Stomach smooth muscle (tissue), 2 donors: ENCODE measurements around the gene ARPC5.
A peak's percentile ranks its signal among the peaks of the same experiment; 100 is the strongest.

ENCODE experiments used
- H3K27ac ChIP-seq: one replicate; pipeline ENCODE4 v1.7.0; 2013; ENCODE audit warnings: mild to moderate bottlenecking, low read length, inconsistent platforms
- H3K27me3 ChIP-seq, 2 donors: one replicate each; pipeline ENCODE4 v1.7.0; 2013; ENCODE audit warnings: low read length in 2 of 2; ENCODE audit not compliant: insufficient read depth in 2 of 2, control insufficient read depth in 1 of 2
- H3K36me3 ChIP-seq, 2 donors: one replicate each; pipeline ENCODE4 v1.7.0; 2013; ENCODE audit warnings: low read length in 2 of 2; ENCODE audit not compliant: control insufficient read depth in 2 of 2, insufficient read depth in 2 of 2
- H3K4me1 ChIP-seq: one replicate; pipeline ENCODE4 v1.7.0; 2013; ENCODE audit warnings: low read length; ENCODE audit not compliant: control insufficient read depth, insufficient read depth
- H3K4me3 ChIP-seq, 2 donors: one replicate each; pipeline ENCODE4 v1.7.0; 2013; ENCODE audit warnings: low read length in 2 of 2
- H3K9ac ChIP-seq, 2 donors: one replicate each; pipeline ENCODE4 v1.7.0; 2013; ENCODE audit warnings: low read length in 2 of 2, mild to moderate bottlenecking in 1 of 2
- H3K9me3 ChIP-seq, 2 donors: one replicate each; pipeline ENCODE4 v1.7.0; 2013; ENCODE audit warnings: low read length in 2 of 2; ENCODE audit not compliant: control insufficient read depth in 2 of 2
- donor health status: healthy.
- donor health status: Pancreatic carcinoma.

ARPC5 gene

GRCh38 chr1:183598386-183598785 lies 37.2 kb downstream of the ARPC5 start:
- Histone ChIP-seq H3K27ac (peak overlapping the region; percentile 69), H3K36me3 (no peaks in the 10 kb centered on the region), H3K9ac (peak overlapping the region in 1 of 2 donors; percentile 4), H3K9me3 (no peaks in the 10 kb centered on the region), H3K27me3 (no peaks in the 10 kb centered on the region), H3K4me1 (peaks cover 15% of the 10 kb centered on the region), H3K4me3 (peak overlapping the region in 1 of 2 donors; percentile 22)

- H3K36me3 ChIP-seq, result no peaks in the 10 kb centered on the region
- peak overlapping the region; percentile 69 for H3K27ac ChIP-seq
- no peaks in the 10 kb centered on the region for H3K9me3 ChIP-seq
- peak overlapping the region in 1 of 2 donors; percentile 22 for H3K4me3 ChIP-seq
- peaks cover 15% of the 10 kb centered on the region for H3K4me1 ChIP-seq
- peak overlapping the region in 1 of 2 donors; percentile 4 for H3K9ac ChIP-seq
- H3K27me3 ChIP-seq, result no peaks in the 10 kb centered on the region
Observed at GRCh38 chr1:183597656-183598347, 37.8 kb downstream of the ARPC5 start.

- Histone ChIP-seq H3K4me3 (no peak overlapping the region), H3K9me3 (no peaks in the 10 kb centered on the region), H3K4me1 (peaks cover 15% of the 10 kb centered on the region), H3K27me3 (no peaks in the 10 kb centered on the region), H3K9ac (no peak overlapping the region), H3K27ac (no peak overlapping the region), H3K36me3 (no peaks in the 10 kb centered on the region)
Observed at GRCh38 chr1:183596500-183596899, 39.1 kb downstream of the ARPC5 start.

- Histone ChIP-seq H3K9ac (no peak overlapping the region), H3K4me3 (no peak overlapping the region), H3K9me3 (no peaks in the 10 kb centered on the region), H3K4me1 (peaks cover 13% of the 10 kb centered on the region), H3K27ac (no peak overlapping the region), H3K27me3 (no peaks in the 10 kb centered on the region), H3K36me3 (no peaks in the 10 kb centered on the region)
Observed at GRCh38 chr1:183595537-183595936, 40.0 kb downstream of the ARPC5 start.

- peaks cover 10% of the 10 kb centered on the region for H3K4me1 ChIP-seq
- H3K9me3 ChIP-seq, result no peaks in the 10 kb centered on the region
- H3K27ac ChIP-seq, result no peak overlapping the region
- H3K9ac ChIP-seq, result no peak overlapping the region
- no peaks in the 10 kb centered on the region for H3K27me3 ChIP-seq
- H3K36me3 ChIP-seq, result no peaks in the 10 kb centered on the region
- no peak overlapping the region for H3K4me3 ChIP-seq
Observed at GRCh38 chr1:183593356-183593755, 42.2 kb downstream of the ARPC5 start.

GRCh38 chr1:183592733-183593132 lies 42.9 kb downstream of the ARPC5 start:
- H3K4me1 ChIP-seq, result peaks cover 3% of the 10 kb centered on the region
- no peak overlapping the region for H3K27ac ChIP-seq
- H3K4me3 ChIP-seq, result no peak overlapping the region
- H3K27me3 ChIP-seq, result no peaks in the 10 kb centered on the region
- no peaks in the 10 kb centered on the region for H3K9me3 ChIP-seq
- H3K9ac ChIP-seq, result no peak overlapping the region
- no peaks in the 10 kb centered on the region for H3K36me3 ChIP-seq

- H3K9ac ChIP-seq, result no peak within 1 kb of the TSS
- H3K4me1 ChIP-seq, result no peaks in the 10 kb centered on the region
- no peaks in the 10 kb centered on the region for H3K27me3 ChIP-seq
- H3K4me3 ChIP-seq, result no peak within 1 kb of the TSS
- no peak within 1 kb of the TSS for H3K27ac ChIP-seq
- no peaks in the 10 kb centered on the region for H3K9me3 ChIP-seq
- no peaks in the 10 kb centered on the region for H3K36me3 ChIP-seq
Observed at GRCh38 chr1:183590244-183591191, 45.1 kb downstream of the ARPC5 start, which contains the start of gene NCF2. NCF2 (minus strand) TSS chr1:183590459; CDS start chr1:183590329, 130 bp downstream.

- Histone ChIP-seq H3K9me3 (no peaks in the 10 kb centered on the region), H3K9ac (no peak overlapping the region), H3K4me3 (no peak overlapping the region), H3K4me1 (no peaks in the 10 kb centered on the region), H3K27ac (no peak overlapping the region), H3K27me3 (no peaks in the 10 kb centered on the region), H3K36me3 (no peaks in the 10 kb centered on the region)
Observed at GRCh38 chr1:183589874-183590243, 45.7 kb downstream of the ARPC5 start.

- Histone ChIP-seq H3K27me3 (no peaks in the 10 kb centered on the region), H3K9me3 (no peaks in the 10 kb centered on the region), H3K4me1 (no peaks in the 10 kb centered on the region), H3K9ac (no peak overlapping the region), H3K27ac (no peak overlapping the region), H3K4me3 (no peak overlapping the region), H3K36me3 (no peaks in the 10 kb centered on the region)
Observed at GRCh38 chr1:183589384-183589783, 46.2 kb downstream of the ARPC5 start.

- no peaks in the 10 kb centered on the region for H3K36me3 ChIP-seq
- H3K27me3 ChIP-seq, result no peaks in the 10 kb centered on the region
- no peaks in the 10 kb centered on the region for H3K4me1 ChIP-seq
- no peak overlapping the region for H3K9ac ChIP-seq
- H3K4me3 ChIP-seq, result peak overlapping the region in 1 of 2 donors; percentile 8
- H3K27ac ChIP-seq, result no peak overlapping the region
- no peaks in the 10 kb centered on the region for H3K9me3 ChIP-seq
Observed at GRCh38 chr1:183588827-183589226, 46.8 kb downstream of the ARPC5 start.
